HG03135 (cell line): ENCODE results near the gene ACRBP.

Experiments
- ATAC-seq: cut with Tn5 transposase; IDR thresholded peaks from one replicate; pipeline ENCODE4 v1.9.1; 2021; ENCODE audit warnings: mild to moderate bottlenecking, moderate library complexity; ENCODE audit not compliant: unreplicated experiment

ACRBP gene

DNA sequence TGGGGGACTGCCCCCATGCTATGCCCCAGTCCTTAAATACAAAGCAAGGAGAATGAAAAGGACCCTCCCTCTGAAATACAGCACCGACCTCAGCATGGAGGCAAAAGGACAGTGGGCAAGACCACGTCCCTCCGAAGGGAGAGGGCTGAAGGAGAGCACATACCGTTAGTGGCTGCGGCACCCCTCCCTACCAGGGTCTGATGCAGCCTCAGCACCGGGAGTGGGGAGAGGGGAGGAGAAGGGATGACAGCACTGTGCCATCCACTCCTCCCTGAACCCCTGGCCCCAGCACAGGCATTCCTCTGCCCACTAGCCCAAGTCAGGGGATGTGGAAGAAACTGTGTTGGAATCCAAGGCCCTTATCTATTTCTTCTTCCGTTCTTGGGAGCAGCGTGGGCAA, 3.6 kb upstream of the ACRBP start:
- ATAC-seq, result no peak

- no peak for ATAC-seq
Observed at GRCh38 chr12:6646276-6647082, 753 bp downstream of the ACRBP start.

GRCh38 chr12:6644903-6645302, 2.3 kb downstream of the ACRBP start:
- no peak for ATAC-seq

DNA sequence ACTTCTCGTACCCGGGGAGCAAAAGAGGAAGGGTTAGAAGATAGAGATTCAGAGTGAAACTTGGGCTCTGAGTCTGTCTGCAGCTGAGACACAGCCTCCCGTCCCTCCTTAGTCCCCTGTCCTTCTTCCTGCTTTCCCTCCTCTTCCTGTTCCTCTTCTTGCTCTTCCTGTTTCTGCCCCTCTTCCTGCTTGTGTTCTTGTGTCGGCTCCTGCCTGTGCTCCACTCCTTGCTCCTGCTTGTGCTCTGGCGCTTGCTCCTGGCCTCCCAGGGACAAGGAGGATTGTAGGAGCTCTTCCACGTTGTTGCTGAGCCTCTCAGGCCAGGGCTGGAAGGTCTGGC, 3.0 kb downstream of the ACRBP start:
- ATAC-seq, result no peak

DNA sequence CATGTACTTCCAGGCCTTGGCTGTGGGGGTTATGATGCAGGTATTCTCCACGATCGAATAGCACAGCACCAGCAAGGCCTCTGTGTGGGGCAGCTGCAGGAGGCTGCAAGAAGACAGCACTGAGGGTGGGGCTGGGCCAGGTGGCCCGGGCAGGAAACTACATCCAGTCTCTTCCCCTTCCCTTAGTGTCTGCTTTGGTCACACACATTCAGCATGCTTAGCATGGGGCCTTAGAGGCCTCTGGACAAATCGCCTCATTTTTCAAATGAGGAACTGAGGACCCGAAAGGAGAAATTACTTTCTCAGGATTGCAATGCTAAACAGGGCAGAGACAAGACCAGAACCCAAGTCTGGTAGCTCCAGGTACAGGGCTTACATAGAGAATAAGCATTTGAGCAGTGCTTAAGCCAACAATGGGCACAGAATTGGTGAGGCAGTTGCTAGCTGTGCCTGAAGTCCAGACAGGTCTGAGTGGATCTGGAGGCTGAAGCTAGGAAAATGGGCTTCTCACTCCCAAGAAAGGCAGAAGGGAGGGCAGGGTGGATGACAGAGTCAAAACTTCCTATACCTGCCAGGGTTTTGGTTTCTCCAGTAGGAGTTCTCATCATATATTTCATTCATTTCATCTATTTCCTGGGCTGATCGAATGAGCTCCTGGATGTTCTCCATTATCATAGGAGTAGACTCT, 3.5 kb downstream of the ACRBP start:
- ATAC-seq, result no peak

DNA sequence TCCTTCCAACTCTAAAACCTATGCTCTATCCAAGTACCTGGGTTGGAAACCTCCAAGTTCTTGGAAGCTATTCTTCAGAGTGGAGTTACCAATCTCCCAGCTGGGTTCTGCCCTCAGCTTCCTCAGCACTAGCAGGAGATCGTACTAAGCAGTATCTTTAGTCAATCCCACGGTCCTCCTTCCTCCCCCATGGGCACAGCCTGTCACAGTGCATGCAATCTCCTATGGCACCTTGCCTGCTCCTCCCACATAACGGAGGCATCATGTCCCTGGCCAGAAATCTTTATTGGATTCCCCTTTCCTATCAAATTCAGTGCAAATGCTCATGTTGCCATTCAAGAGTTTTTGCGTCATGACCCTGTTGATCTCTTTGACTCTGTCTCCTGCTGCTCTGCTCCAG, 6.1 kb downstream of the ACRBP start:
- ATAC-seq, result no peak

DNA sequence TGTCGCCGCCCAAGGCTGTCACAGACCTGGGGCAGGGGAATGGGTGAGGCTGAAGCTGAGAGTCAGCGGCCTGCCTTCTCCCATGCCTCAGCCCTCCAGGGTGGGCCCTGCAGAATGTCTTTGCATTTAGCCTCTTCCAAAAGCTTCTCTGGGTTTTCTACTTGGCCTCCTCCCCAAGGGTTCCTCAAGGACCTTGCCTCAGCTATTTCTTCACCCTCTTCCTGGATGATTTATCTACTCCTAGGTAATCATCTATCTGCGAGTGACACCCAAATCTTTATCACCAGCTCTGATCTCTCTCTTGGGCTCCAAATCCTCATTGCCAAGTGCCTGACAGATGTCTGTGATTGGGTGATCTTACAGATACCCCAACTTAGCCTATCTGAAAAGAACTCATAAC, 6.7 kb downstream of the ACRBP start:
- no peak for ATAC-seq

- no peak for ATAC-seq
Observed at GRCh38 chr12:6639151-6639801, 8.0 kb downstream of the ACRBP start.

DNA sequence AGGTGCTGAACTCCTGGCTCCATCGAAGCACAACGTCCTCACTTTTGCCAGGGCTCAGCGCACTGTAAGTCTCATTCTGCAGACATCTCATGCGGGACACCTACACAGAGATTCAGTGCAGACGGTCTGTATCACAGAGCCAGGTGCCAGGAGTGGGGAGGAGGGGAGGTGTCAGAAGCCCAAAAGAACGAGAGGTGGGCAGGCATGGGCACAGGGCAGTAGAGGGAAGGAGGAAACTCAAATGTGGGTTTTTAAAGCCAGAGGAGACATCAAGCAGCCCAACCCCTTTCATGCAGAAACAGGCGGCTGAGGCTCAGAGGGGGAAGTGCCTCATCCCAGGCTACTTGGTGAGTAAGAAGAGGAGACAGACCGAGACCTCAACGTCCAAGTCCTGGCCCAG, 8.9 kb downstream of the ACRBP start:
- no peak for ATAC-seq

- ATAC-seq, result peak; percentile 42
Observed at GRCh38 chr12:6635856-6636531, 11.2 kb downstream of the ACRBP start, which contains the start of gene LPAR5. Gene LPAR5 (minus strand): TSS chr12:6635959. CDS start chr12:6621248, 14,711 bp downstream.

DNA sequence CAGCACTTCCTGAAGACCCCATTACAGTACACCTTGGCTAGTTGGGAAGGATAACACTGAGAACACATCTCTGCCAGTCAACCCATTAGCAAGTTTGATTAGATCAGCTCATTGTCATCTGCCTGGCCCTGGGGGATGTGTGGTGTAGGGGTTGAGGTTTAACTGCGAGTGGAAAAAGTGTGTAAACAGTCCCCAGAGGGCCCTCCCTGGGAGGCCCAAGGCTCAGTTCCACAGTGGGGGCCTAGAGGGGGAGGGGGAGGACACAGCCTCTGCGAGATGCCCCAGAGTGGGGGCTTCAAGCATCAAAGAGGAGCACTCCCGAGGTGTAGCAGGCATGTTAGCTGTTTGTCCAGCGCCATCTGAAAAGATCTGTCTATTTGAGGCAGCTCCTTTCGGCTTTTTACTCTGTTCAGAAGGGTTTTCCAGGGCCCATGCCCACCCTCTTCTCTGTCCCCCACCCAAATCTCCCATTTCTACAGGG, 11.8 kb downstream of the ACRBP start:
- peak; percentile 45 for ATAC-seq

GRCh38 chr12:6632026-6632983, 14.9 kb downstream of the ACRBP start:
- ATAC-seq, result peak; percentile 58

DNA sequence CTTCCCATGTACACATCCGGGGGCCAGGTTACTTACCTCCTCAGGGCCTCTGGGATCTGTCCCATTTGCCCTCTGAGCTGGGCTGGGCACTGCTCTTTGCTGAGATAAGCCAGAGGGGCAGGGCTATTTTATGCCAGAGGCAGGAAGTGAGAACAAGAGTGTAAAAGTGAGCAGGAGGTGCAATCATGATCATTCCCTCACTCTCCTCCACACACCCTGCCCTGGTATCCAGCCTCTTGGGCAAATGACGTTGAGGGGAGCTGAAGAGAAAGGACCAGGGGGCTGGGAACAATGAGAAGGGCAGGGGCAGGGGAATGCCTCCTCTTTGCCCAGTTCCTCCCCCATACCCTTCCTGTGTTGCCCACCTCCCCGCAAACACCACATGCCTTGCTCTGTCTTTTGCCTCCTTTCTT, 15.7 kb downstream of the ACRBP start:
- ATAC-seq, result no peak

DNA sequence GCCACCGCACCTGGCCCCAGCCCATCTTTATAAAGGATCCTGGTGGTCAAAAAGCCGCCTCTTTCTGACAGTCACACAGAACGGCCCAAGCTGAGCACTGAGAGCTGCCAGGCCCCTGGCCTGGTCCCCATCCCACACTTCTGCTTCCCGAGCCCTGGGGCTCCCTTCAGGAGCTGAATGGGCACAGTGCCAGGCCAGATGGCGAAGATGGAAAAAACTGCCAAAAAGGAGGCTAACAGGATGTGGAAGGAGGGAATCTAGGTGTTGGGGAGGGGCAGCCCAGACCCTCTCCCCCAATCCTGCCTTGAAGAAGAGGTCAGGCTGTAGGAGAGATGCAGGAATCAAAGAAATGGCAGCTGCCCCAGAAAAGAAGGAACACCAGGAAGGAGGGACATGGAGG, 16.5 kb downstream of the ACRBP start:
- no peak for ATAC-seq

DNA sequence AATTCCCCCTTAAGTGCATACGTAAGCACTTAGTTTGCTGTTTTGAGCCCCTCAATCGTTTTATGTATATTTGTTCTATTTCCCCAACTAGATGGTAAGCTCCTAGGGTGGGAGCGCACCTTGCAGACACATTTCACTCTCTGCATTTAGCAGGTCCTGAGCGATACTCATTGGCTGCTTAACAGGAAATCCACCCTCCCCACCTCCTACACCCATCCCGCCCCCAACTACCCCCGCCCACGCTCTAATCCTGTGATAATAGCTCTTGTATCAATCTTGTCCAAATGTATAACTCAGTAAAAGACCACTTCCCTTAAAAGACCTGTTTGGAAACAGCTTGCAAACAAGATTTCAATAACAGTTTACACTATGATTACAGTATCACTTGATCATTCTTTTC, 19.6 kb downstream of the ACRBP start:
- ATAC-seq, result no peak

GRCh38 chr12:6626654-6627283, 20.5 kb downstream of the ACRBP start:
- ATAC-seq, result no peak

DNA sequence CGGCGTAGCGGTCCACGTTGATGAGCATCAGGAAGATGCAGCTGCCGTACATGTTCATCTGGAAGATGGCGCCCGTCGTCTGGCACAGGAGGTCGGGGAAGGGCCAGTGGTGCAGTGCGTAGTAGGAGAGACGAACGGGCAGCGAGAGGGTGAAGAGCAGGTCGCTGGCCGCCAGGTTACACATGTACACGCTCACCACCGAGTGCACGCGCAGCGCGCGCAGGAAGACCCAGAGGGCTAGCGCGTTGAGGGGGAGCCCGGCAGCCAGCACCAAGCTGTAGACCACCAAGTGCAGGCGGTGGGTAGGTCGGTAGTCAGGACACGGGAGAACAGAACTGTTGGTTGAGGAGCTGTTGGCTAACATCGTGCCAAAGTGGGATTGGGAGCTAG, 26.4 kb downstream of the ACRBP start:
- ATAC-seq, result no peak

GRCh38 chr12:6620137-6620884, 26.9 kb downstream of the ACRBP start:
- ATAC-seq, result no peak
